ENCODE results near the gene CHD9.
"Not testable (repeated sequence)": the region's sequence is repeated elsewhere in the genome, so short reads cannot be mapped to it uniquely, and the experiment has no call there.

The CHD9 gene

GRCh38 chr16:53172517-53172916 is 117.7 kb downstream of the CHD9 start:
- H3K36me3 ChIP-seq, result peaks cover 9% of the 10 kb centered on the region
- H3K4me3 ChIP-seq (ENCODE audit: low read depth, low read length), result no peak overlapping the region
- H3K4me1 ChIP-seq, result no peaks in the 10 kb centered on the region; the same call in 1 of the 2 replicates
- TF ChIP-seq, protein P1, sequence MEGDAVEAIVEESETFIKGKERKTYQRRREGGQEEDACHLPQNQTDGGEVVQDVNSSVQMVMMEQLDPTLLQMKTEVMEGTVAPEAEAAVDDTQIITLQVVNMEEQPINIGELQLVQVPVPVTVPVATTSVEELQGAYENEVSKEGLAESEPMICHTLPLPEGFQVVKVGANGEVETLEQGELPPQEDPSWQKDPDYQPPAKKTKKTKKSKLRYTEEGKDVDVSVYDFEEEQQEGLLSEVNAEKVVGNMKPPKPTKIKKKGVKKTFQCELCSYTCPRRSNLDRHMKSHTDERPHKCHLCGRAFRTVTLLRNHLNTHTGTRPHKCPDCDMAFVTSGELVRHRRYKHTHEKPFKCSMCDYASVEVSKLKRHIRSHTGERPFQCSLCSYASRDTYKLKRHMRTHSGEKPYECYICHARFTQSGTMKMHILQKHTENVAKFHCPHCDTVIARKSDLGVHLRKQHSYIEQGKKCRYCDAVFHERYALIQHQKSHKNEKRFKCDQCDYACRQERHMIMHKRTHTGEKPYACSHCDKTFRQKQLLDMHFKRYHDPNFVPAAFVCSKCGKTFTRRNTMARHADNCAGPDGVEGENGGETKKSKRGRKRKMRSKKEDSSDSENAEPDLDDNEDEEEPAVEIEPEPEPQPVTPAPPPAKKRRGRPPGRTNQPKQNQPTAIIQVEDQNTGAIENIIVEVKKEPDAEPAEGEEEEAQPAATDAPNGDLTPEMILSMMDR (IDR thresholded peaks at IDR 0.05; ENCODE audit: low read depth, low read length), result no peak
- no peaks in the 10 kb centered on the region for H3K9me3 ChIP-seq
- H3K27me3 ChIP-seq, result no peaks in the 10 kb centered on the region
- DNase-seq, result no peak

DNA sequence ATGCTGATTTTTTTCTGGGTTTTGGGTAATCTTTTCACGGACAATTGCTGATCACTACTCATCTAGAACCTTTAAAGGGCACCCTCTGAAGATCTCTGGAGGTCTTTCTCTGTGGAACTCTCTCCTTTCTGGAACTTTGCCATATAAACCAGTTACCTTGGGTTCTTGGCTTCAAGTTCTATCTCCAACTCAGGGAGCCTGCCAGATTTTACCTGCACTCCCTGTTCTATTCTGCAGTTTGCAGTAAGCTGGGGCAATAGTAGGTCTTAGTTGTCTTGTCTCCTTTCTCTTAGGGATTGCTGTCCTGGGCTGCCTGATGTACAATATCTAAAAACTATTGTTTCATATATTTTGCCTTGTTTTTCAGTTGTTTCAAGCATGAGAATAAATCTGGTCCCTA is 120.3 kb downstream of the CHD9 start:
- peaks cover 9% of the 10 kb centered on the region for H3K36me3 ChIP-seq
- TF ChIP-seq, protein P1 (IDR thresholded peaks at IDR 0.05; ENCODE audit: low read depth, low read length), result no peak

GRCh38 chr16:53176434-53176833 is 121.6 kb downstream of the CHD9 start:
- H3K4me1 ChIP-seq, result no peaks in the 10 kb centered on the region; the same call in 1 of the 2 replicates
- peaks cover 9% of the 10 kb centered on the region for H3K36me3 ChIP-seq
- TF ChIP-seq, protein P1 (IDR thresholded peaks at IDR 0.05; ENCODE audit: low read depth, low read length), result no peak
- no peaks in the 10 kb centered on the region for H3K9me3 ChIP-seq
- no peaks in the 10 kb centered on the region for H3K27me3 ChIP-seq
- no peak overlapping the region for H3K4me3 ChIP-seq (ENCODE audit: low read depth, low read length)
- no peak for DNase-seq

More for the DNA sequence above, 120.3 kb downstream of the CHD9 start:
- Histone ChIP-seq H3K4me3 (ENCODE audit: low read depth, low read length) (no peak overlapping the region), H3K9me3 (no peaks in the 10 kb centered on the region), H3K4me1 (no peaks in the 10 kb centered on the region; the same call in 1 of the 2 replicates), H3K27me3 (no peaks in the 10 kb centered on the region)
- no peak for DNase-seq

DNA sequence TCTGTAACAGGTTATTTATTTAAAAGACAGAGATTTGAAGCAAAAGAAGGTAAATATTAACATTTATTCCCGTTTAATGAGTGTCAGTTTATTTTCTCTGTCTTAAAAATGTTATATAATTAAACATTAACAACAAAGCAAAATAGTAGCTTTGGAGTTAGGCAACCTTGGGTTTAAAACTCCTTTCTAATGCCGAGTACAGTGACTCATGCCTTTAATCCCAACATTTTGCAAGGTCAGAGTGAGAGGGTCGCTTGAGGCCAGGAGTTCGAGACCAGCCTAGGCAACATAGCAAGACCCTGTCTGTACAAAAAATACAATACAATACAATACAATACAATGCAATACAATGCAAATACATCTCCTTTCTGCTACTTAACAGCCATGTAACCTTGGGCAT is 128.7 kb downstream of the CHD9 start:
- Histone ChIP-seq H3K9me3 (no peaks in the 10 kb centered on the region; the same call in 1 of the 2 replicates), H3K4me3 (ENCODE audit: low read depth, low read length) (no peak overlapping the region), H3K27me3 (no peaks in the 10 kb centered on the region), H3K36me3 (peaks cover 6% of the 10 kb centered on the region), H3K4me1 (no peaks in the 10 kb centered on the region)
- DNase-seq, result no peak
- TF ChIP-seq, protein P1 (IDR thresholded peaks at IDR 0.05; ENCODE audit: low read depth, low read length), result no peak

DNA sequence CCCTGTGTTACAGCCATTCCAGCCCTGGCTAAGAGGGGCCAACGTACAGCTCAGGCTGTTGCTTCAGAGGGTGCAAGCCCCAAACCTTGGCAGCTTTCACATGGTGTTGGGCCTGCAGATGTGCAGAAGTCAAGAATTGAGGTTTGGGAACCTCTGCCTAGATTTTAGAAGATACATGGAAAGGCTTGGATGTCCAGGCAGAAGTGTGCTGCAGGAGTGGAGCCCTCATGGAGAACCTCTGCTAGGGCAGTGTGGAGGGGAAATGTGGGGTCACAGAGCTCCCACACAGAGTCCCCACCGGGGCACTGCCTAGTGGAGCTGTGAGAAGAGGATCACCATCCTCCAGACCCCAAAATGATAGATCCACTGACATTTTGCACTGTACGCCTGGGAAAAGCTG is 130.9 kb downstream of the CHD9 start:
- not testable (repeated sequence) for H3K9me3 ChIP-seq, DNase-seq

DNA sequence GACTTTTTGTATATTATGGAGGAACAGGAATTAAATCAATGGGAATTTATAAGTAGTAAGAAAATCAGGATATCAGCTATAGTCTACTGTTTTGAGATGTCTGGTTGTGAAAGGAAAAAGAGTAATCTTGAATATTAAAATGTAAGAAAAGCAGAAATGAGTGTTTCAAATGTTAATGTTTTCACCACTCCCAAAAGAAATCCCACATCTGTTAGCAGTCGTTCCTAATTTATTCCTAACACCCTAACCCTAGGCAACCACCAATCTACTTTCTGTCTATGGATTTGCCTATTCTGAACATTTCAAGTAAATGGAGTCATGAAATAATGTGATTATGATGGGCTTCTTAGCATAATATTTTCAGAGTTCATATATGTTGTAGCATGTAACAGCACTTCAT is 133.0 kb downstream of the CHD9 start:
- DNase-seq, result no peak
- Histone ChIP-seq H3K9me3 (no peaks in the 10 kb centered on the region; the same call in 1 of the 2 replicates), H3K4me3 (ENCODE audit: low read depth, low read length) (no peak overlapping the region), H3K36me3 (peaks cover 6% of the 10 kb centered on the region), H3K4me1 (no peaks in the 10 kb centered on the region), H3K27me3 (no peaks in the 10 kb centered on the region)
- TF ChIP-seq, protein P1 (IDR thresholded peaks at IDR 0.05; ENCODE audit: low read depth, low read length), result no peak

More for the DNA sequence above, 130.9 kb downstream of the CHD9 start:
- not testable (repeated sequence) for H3K27me3 ChIP-seq; H3K4me3 ChIP-seq (ENCODE audit: low read depth, low read length); H3K36me3 ChIP-seq; H3K4me1 ChIP-seq

DNA sequence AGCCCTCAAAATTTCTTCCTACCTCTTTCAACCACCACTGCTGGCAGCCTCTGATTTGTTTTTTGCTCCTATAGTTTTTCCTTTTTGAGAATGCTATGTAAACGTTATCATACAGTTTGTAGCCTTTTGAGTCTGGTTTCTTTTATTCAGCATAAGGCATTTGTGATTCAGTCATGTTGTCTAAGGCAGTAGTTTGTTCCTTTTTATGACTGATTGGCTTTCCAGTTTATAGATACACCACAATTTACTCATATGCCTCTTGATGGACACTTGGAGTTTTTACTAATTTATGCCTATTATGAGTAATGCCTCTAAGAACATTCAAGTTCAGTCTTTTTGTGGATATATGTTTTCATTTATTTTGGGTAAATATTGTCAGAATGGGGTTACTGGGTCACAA is 136.6 kb downstream of the CHD9 start:
- no peak for DNase-seq
- TF ChIP-seq, protein P1 (IDR thresholded peaks at IDR 0.05; ENCODE audit: low read depth, low read length), result no peak
- Histone ChIP-seq H3K9me3 (no peaks in the 10 kb centered on the region), H3K4me3 (ENCODE audit: low read depth, low read length) (no peak overlapping the region), H3K27me3 (no peaks in the 10 kb centered on the region), H3K4me1 (no peaks in the 10 kb centered on the region), H3K36me3 (no peaks in the 10 kb centered on the region)
